Measurements from ENCODE around the gene PCSK1N. TPM values are rescaled to one million over a fixed set of nuclear protein-coding genes. Genes with fewer than 3 reads are reported as not detected.

The PCSK1N gene
- total RNA-seq, 1 experiment from 2014 or later: 3.2 TPM

Other genes starting within 250 kb of the PCSK1N start
- gene WDR13, start 238.1 kb downstream of the PCSK1N start, total RNA-seq (2014; rRNA removed; shearing (Covaris generic)): 64.2 and 113 TPM in 2 replicates
- gene WAS, start 151.8 kb downstream of the PCSK1N start, total RNA-seq (2014; rRNA removed; shearing (Covaris generic)): not detected in 2 replicates
- 9.4 and 17.6 TPM in 2 replicates for gene SUV39H1, start 138.9 kb downstream of the PCSK1N start, total RNA-seq (2014; rRNA removed; shearing (Covaris generic))
- not detected in 2 replicates for gene GLOD5, start 73.9 kb downstream of the PCSK1N start, total RNA-seq (2014; rRNA removed; shearing (Covaris generic))
- gene GATA1, start 49.0 kb downstream of the PCSK1N start, total RNA-seq (2014; rRNA removed; shearing (Covaris generic)): not detected in 2 replicates
- gene HDAC6, start 33.5 kb downstream of the PCSK1N start, total RNA-seq (2014; rRNA removed; shearing (Covaris generic)): 47.9 and 77.7 TPM in 2 replicates
- not detected in 2 replicates for gene ERAS, start 9.1 kb downstream of the PCSK1N start, total RNA-seq (2014; rRNA removed; shearing (Covaris generic))
- 66.4 and 72.2 TPM in 2 replicates for gene TIMM17B, start 62.2 kb upstream of the PCSK1N start, total RNA-seq (2014; rRNA removed; shearing (Covaris generic))
- gene PQBP1, start 62.3 kb upstream of the PCSK1N start, total RNA-seq (2014; rRNA removed; shearing (Covaris generic)): 74.5 and 82.7 TPM in 2 replicates
- gene SLC35A2, start 76.0 kb upstream of the PCSK1N start, total RNA-seq (2014; rRNA removed; shearing (Covaris generic)): 22.7 and 32.6 TPM in 2 replicates
- gene PIM2, start 83.4 kb upstream of the PCSK1N start, total RNA-seq (2014; rRNA removed; shearing (Covaris generic)): 8.0 and 10.8 TPM in 2 replicates
- gene OTUD5, start 122.0 kb upstream of the PCSK1N start, total RNA-seq (2014; rRNA removed; shearing (Covaris generic)): 20.0 and 23.9 TPM in 2 replicates
- 0.18 TPM in 1 of 2 replicates, not detected in the other for gene KCND1, start 136.2 kb upstream of the PCSK1N start, total RNA-seq (2014; rRNA removed; shearing (Covaris generic))
- gene GRIPAP1, start 166.7 kb upstream of the PCSK1N start, total RNA-seq (2014; rRNA removed; shearing (Covaris generic)): 17.0 and 19.5 TPM in 2 replicates
- gene TFE3, start 207.7 kb upstream of the PCSK1N start, total RNA-seq (2014; rRNA removed; shearing (Covaris generic)): 43.0 and 64.3 TPM in 2 replicates
- gene CCDC120, start 223.4 kb upstream of the PCSK1N start, total RNA-seq (2014; rRNA removed; shearing (Covaris generic)): 0.58 TPM in 1 of 2 replicates, not detected in the other
- gene PRAF2, start 238.4 kb upstream of the PCSK1N start, total RNA-seq (2014; rRNA removed; shearing (Covaris generic)): 5.0 and 5.6 TPM in 2 replicates
- 9.7 and 21.4 TPM in 2 replicates for gene WDR45, start 244.3 kb upstream of the PCSK1N start, total RNA-seq (2014; rRNA removed; shearing (Covaris generic))